SK-N-SH (cell line): ENCODE data around the gene FAM177B. TPM values are rescaled to one million over a fixed set of nuclear protein-coding genes. Genes with fewer than 3 reads are reported as not detected.

ENCODE experiments used
- CTCF ChIA-PET: fragments of 300-600, 350-600 bp; formaldehyde crosslinking; extraction: SDS; loops from one replicate; lab custom pipeline; 2021; lab: Yijun Ruan, JAX
- POLR2A ChIA-PET: fragments of 350-600 bp; sonication (Branson Sonifier 250); formaldehyde crosslinking; extraction: SDS; loops from one replicate; lab custom pipeline; 2020; ENCODE audit warnings: antibody characterized with exemption, inconsistent platforms; lab: Yijun Ruan, JAX
- DNase-seq: peaks from one replicate; pipeline ENCODE4 v3.0.0; 2012
- H2AFZ ChIP-seq: fragments of 200-600 bp; sonication (generic); 2 replicates; pipeline ENCODE4 v1.8.1; 2016; ENCODE audit warnings: antibody characterized with exemption, mild to moderate bottlenecking, low read depth
- H3F3A ChIP-seq: fragments of 200-600 bp; sonication (generic); replicated peaks from 2 replicates; pipeline ENCODE3; 2016; ENCODE audit warnings: antibody characterized with exemption, mild to moderate bottlenecking; ENCODE audit not compliant: insufficient read depth
- H3K27ac ChIP-seq, 2 experiments: fragments of 200-500 bp in 1 of 2; fragments of 200-600 bp in 1 of 2; sonication (Bioruptor generic) in 1 of 2; sonication (generic), shearing (Covaris generic) in 1 of 2; 2 replicates each; pipeline versions ENCODE4 v1.5.1 to v1.6.1; 2014 to 2016; ENCODE audit warnings: low read depth in 2 of 2, inconsistent platforms in 1 of 2, low read length in 1 of 2, mild to moderate bottlenecking in 1 of 2, mixed read lengths in 1 of 2
- H3K27me3 ChIP-seq: fragments of 200-600 bp; sonication (generic), shearing (Covaris generic); 2 replicates; pipeline ENCODE4 v1.6.1; 2016; ENCODE audit warnings: mixed run types; ENCODE audit not compliant: insufficient read depth
- H3K36me3 ChIP-seq, 2 experiments: fragments of 200-500 bp in 1 of 2; fragments of 200-600 bp in 1 of 2; sonication (Bioruptor generic) in 1 of 2; sonication (generic) in 1 of 2; replicated peaks in 1 of 2; 2 replicates each; pipeline versions ENCODE3 to v1.5.1; 2014 to 2016; ENCODE audit warnings: low read length in 1 of 2, mild to moderate bottlenecking in 1 of 2; ENCODE audit not compliant: insufficient read depth in 2 of 2, control insufficient read depth in 1 of 2
- H3K4me1 ChIP-seq, 2 experiments: fragments of 200-500 bp in 1 of 2; fragments of 200-600 bp in 1 of 2; sonication (Bioruptor generic) in 1 of 2; sonication (generic), shearing (Covaris generic) in 1 of 2; 2 replicates each; pipeline versions ENCODE4 v1.5.1 to v1.6.1; 2014 to 2016; ENCODE audit warnings: low read depth in 1 of 2, low read length in 1 of 2, mixed run types in 1 of 2; ENCODE audit not compliant: insufficient read depth in 2 of 2, control insufficient read depth in 1 of 2
- H3K4me2 ChIP-seq: fragments of 200-600 bp; sonication (generic), shearing (Covaris generic); 2 replicates; pipeline ENCODE4 v1.6.1; 2017; ENCODE audit warnings: mixed run types
- H3K4me3 ChIP-seq, 2 experiments: fragments of 200-500 bp in 1 of 2; fragments of 200-600 bp in 1 of 2; sonication (Bioruptor generic) in 1 of 2; sonication (generic), shearing (Covaris generic) in 1 of 2; 2 replicates each; pipeline versions ENCODE4 v1.5.1 to v1.8.1; 2014 to 2016; ENCODE audit warnings: low read depth in 2 of 2, inconsistent platforms in 1 of 2, low read length in 1 of 2, mild to moderate bottlenecking in 1 of 2, mixed read lengths in 1 of 2, moderate library complexity in 1 of 2
- H3K79me2 ChIP-seq: fragments of 200-600 bp; sonication (generic); 2 replicates; pipeline ENCODE4 v1.8.1; 2017; ENCODE audit warnings: mild to moderate bottlenecking; ENCODE audit not compliant: insufficient read depth
- H3K9ac ChIP-seq: fragments of 200-600 bp; sonication (generic); 2 replicates; pipeline ENCODE4 v1.6.1; 2017; ENCODE audit warnings: mixed run types
- H3K9me2 ChIP-seq: fragments of 200-600 bp; sonication (generic); 2 replicates; pipeline ENCODE4 v1.6.1; 2017; ENCODE audit warnings: mixed run types
- H3K9me3 ChIP-seq: fragments of 200-600 bp; sonication (generic); 2 replicates; pipeline ENCODE4 v1.6.1; 2017; ENCODE audit warnings: mixed run types, mild to moderate bottlenecking, moderate library complexity
- H4K20me1 ChIP-seq: fragments of 200-600 bp; sonication (generic); 2 replicates; pipeline ENCODE4 v1.6.1; 2017; ENCODE audit warnings: mild to moderate bottlenecking, mixed run types; ENCODE audit not compliant: insufficient read depth
- EZH2phosphoT487 ChIP-seq: fragments of 200-600 bp; sonication (generic); IDR thresholded peaks from 2 replicates; pipeline ENCODE4 v1.6.1; 2017; ENCODE audit warnings: low read depth, mixed run types, mild to moderate bottlenecking, antibody characterized with exemption, moderate library complexity, borderline replicate concordance
- FOSL2 ChIP-seq: IDR thresholded peaks from 2 replicates; pipeline ENCODE4 v1.4.0; 2012; ENCODE audit warnings: low read depth, mild to moderate bottlenecking, moderate library complexity, borderline replicate concordance
- FOXJ3 ChIP-seq: sonication (generic); formaldehyde crosslinking; IDR thresholded peaks from 2 replicates; pipeline ENCODE4 v1.5.1; 2020; ENCODE audit warnings: mild to moderate bottlenecking, missing genetic modification reagents
- FOXM1 ChIP-seq: IDR thresholded peaks from 2 replicates; pipeline ENCODE4 v1.4.0; 2012; ENCODE audit warnings: low read depth, mild to moderate bottlenecking
- GABPA ChIP-seq: IDR thresholded peaks from 2 replicates; pipeline ENCODE4 v1.4.0; 2012; ENCODE audit warnings: low read depth, mild to moderate bottlenecking
- MAX ChIP-seq: IDR thresholded peaks from 2 replicates; pipeline ENCODE4 v1.4.0; 2012; ENCODE audit warnings: low read depth
- NRF1 ChIP-seq: IDR thresholded peaks from 2 replicates; pipeline ENCODE4 v1.6.1; 2012; ENCODE audit warnings: low read depth, mild to moderate bottlenecking, low read length
- POLR2AphosphoS5 ChIP-seq: IDR thresholded peaks from 2 replicates; pipeline ENCODE4 v1.6.1; 2012; ENCODE audit warnings: low read depth, low read length
- SMC3 ChIP-seq: IDR thresholded peaks from 2 replicates; pipeline ENCODE4 v1.6.1; 2012; ENCODE audit warnings: low read depth, low read length, improper control_type of control experiment
- USF1 ChIP-seq: IDR thresholded peaks from 2 replicates; pipeline ENCODE4 v1.4.0; 2012; ENCODE audit warnings: low read depth, borderline replicate concordance
- WGBS: methylation state at CpG from one replicate; pipeline ENCODE4 v1.1.6; 2017; ENCODE audit warnings: low lambda C conversion rate; 5-methylcytosine and 5-hydroxymethylcytosine counted together
- polyA plus RNA-seq, 3 experiments: library from polyadenylated mRNA; depleted of rRNA; stranded (reverse); fragments of >200 nt; gene quantifications; 2 replicates each; pipeline ENCODE4 v1.2.3, GENCODE V29; 2012
- TF ChIP-seq, protein P1 (sequence below): IDR thresholded peaks from 2 replicates; pipeline ENCODE4 v1.6.1; 2012; ENCODE audit warnings: mild to moderate bottlenecking, low read depth, low read length, moderate library complexity
- TF ChIP-seq, protein P2 (sequence below): fragments of 200-600 bp; sonication (generic); IDR thresholded peaks from 2 replicates; pipeline ENCODE4 v1.6.1; 2017; ENCODE audit warnings: antibody characterized with exemption, mild to moderate bottlenecking, moderate library complexity

FAM177B gene
- polyA plus RNA-seq, 1 of the 3 experiments (the other 2 are of a cell fraction), result not detected

GRCh38 chr1:222713091-222713961 is 23.7 kb upstream of the FAM177B start (continued):
- no peak; the same call in 1 of the 2 replicates for TF ChIP-seq USF1
- TF ChIP-seq NRF1, result peak; percentile 88
- TF ChIP-seq, protein P1, sequence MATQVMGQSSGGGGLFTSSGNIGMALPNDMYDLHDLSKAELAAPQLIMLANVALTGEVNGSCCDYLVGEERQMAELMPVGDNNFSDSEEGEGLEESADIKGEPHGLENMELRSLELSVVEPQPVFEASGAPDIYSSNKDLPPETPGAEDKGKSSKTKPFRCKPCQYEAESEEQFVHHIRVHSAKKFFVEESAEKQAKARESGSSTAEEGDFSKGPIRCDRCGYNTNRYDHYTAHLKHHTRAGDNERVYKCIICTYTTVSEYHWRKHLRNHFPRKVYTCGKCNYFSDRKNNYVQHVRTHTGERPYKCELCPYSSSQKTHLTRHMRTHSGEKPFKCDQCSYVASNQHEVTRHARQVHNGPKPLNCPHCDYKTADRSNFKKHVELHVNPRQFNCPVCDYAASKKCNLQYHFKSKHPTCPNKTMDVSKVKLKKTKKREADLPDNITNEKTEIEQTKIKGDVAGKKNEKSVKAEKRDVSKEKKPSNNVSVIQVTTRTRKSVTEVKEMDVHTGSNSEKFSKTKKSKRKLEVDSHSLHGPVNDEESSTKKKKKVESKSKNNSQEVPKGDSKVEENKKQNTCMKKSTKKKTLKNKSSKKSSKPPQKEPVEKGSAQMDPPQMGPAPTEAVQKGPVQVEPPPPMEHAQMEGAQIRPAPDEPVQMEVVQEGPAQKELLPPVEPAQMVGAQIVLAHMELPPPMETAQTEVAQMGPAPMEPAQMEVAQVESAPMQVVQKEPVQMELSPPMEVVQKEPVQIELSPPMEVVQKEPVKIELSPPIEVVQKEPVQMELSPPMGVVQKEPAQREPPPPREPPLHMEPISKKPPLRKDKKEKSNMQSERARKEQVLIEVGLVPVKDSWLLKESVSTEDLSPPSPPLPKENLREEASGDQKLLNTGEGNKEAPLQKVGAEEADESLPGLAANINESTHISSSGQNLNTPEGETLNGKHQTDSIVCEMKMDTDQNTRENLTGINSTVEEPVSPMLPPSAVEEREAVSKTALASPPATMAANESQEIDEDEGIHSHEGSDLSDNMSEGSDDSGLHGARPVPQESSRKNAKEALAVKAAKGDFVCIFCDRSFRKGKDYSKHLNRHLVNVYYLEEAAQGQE, result no peak
- peak; percentile 76 for TF ChIP-seq MAX
- TF ChIP-seq, protein P2, sequence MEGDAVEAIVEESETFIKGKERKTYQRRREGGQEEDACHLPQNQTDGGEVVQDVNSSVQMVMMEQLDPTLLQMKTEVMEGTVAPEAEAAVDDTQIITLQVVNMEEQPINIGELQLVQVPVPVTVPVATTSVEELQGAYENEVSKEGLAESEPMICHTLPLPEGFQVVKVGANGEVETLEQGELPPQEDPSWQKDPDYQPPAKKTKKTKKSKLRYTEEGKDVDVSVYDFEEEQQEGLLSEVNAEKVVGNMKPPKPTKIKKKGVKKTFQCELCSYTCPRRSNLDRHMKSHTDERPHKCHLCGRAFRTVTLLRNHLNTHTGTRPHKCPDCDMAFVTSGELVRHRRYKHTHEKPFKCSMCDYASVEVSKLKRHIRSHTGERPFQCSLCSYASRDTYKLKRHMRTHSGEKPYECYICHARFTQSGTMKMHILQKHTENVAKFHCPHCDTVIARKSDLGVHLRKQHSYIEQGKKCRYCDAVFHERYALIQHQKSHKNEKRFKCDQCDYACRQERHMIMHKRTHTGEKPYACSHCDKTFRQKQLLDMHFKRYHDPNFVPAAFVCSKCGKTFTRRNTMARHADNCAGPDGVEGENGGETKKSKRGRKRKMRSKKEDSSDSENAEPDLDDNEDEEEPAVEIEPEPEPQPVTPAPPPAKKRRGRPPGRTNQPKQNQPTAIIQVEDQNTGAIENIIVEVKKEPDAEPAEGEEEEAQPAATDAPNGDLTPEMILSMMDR, result no peak
- peak; percentile 90 for TF ChIP-seq POLR2AphosphoS5

- no peaks in the 10 kb centered on the region; a peak in 2 of 4 replicates for H3K4me1 ChIP-seq
- no peak for DNase-seq
- peaks cover 41% of the 10 kb centered on the region for H3K79me2 ChIP-seq
- ChIA-PET CTCF (no interaction called here), POLR2A (no interaction called here)
- H2AFZ ChIP-seq, result no peak overlapping the region
- H3K9ac ChIP-seq, result no peak overlapping the region
- peaks cover 53 to 55% of the 10 kb centered on the region in 2 experiments for H3K36me3 ChIP-seq
- no peak overlapping the region for H3K4me3 ChIP-seq
- H3K27ac ChIP-seq, result no peak overlapping the region
- H3F3A ChIP-seq, result peaks cover 17% of the 10 kb centered on the region
- WGBS, result 98% methylated on average over 2 of the region's 2 CpGs
- H3K4me2 ChIP-seq, result no peak overlapping the region
- no peaks in the 10 kb centered on the region for H3K9me3 ChIP-seq
- no peaks in the 10 kb centered on the region for H3K9me2 ChIP-seq
- H3K27me3 ChIP-seq, result no peaks in the 10 kb centered on the region
- no peaks in the 10 kb centered on the region for H4K20me1 ChIP-seq
- TF ChIP-seq EZH2phosphoT487 (no peak), MAX (no peak), FOXJ3 (no peak), FOSL2 (no peak), FOXM1 (no peak), SMC3 (no peak), GABPA (no peak)
- TF ChIP-seq, protein P2, result no peak
Observed at GRCh38 chr1:222716393-222716792, 20.6 kb upstream of the FAM177B start.
